Gastrocnemius medialis (tissue), 4 donors: ENCODE measurements around the gene RAP2A.

Experiments
- POLR2A ChIP-seq, 2 donors: fragments of 450-650 bp; IDR thresholded peaks; one replicate each; pipeline ENCODE4 v1.6.1; 2017; ENCODE audit warnings: antibody characterized with exemption in 2 of 2, mild to moderate bottlenecking in 2 of 2, moderate library complexity in 2 of 2
- TF ChIP-seq, protein P1 (sequence below), 5 experiments: fragments of 450-650 bp in 3 of 5; fragments of 200-600 bp in 2 of 5; sonication (generic) in 2 of 5; IDR thresholded peaks in 4 of 5; conservative IDR thresholded peaks in 1 of 5; 1 replicate in 4 of 5; 2 replicates in 1 of 5; pipeline ENCODE4 v1.5.1; 2016 to 2019; ENCODE audit warnings: antibody characterized with exemption in 5 of 5, mild to moderate bottlenecking in 3 of 5, moderate library complexity in 3 of 5

DNA sequence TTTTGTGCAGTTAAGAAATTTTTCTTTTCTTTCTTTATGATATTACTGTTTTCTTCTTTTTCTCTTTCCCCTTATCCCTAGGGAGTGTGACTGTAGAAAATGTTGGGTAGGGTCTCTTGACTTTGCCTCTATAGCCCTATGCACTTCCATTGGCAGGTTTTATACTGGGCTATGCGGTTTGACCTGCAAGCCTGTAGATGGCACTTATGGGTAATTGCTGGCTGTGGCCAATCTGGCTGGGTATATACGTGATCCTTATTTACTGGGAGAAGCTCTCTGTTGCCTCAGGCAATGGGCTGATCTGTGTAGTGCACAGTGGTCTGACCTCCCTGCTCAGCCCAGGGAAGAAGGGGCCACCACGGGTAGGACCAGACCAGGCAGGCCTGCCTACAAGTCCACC lies 78.8 kb downstream of the RAP2A start:
- no peak for TF ChIP-seq POLR2A (IDR thresholded peaks at IDR 0.05)
- TF ChIP-seq, protein P1, sequence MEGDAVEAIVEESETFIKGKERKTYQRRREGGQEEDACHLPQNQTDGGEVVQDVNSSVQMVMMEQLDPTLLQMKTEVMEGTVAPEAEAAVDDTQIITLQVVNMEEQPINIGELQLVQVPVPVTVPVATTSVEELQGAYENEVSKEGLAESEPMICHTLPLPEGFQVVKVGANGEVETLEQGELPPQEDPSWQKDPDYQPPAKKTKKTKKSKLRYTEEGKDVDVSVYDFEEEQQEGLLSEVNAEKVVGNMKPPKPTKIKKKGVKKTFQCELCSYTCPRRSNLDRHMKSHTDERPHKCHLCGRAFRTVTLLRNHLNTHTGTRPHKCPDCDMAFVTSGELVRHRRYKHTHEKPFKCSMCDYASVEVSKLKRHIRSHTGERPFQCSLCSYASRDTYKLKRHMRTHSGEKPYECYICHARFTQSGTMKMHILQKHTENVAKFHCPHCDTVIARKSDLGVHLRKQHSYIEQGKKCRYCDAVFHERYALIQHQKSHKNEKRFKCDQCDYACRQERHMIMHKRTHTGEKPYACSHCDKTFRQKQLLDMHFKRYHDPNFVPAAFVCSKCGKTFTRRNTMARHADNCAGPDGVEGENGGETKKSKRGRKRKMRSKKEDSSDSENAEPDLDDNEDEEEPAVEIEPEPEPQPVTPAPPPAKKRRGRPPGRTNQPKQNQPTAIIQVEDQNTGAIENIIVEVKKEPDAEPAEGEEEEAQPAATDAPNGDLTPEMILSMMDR (IDR thresholded peaks at IDR 0.05 in 4 of 5, conservative IDR thresholded peaks at IDR 0.05 in 1 of 5) = no peak
